SIG-M5 (cell line): Measurements from ENCODE around the gene RPN2.

Experiments
- DNase-seq: peaks from one replicate; lab custom pipeline; 2025; lab: John Stamatoyannopoulos, UW

Gene RPN2

DNA sequence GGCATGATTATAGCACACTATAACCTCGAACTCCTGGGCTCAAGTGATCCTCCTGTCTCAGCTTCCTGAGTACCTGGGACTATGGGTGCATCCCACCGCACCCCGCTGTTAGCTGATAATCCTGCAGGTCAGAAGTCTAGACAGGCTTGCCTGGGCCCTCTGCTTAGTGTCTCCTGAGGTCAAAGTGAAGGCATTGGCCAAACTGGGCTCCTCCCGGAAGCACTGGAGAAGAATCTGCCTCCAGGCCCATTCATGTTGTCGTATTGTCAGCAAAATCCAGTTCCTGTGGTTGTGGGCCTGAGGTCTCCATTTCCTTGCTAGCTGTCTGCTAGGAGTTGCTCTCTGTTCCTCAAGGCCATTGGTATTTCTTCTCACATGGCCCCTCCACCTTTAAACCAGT lies 6.6 kb downstream of the RPN2 start:
- no peak for DNase-seq

DNA sequence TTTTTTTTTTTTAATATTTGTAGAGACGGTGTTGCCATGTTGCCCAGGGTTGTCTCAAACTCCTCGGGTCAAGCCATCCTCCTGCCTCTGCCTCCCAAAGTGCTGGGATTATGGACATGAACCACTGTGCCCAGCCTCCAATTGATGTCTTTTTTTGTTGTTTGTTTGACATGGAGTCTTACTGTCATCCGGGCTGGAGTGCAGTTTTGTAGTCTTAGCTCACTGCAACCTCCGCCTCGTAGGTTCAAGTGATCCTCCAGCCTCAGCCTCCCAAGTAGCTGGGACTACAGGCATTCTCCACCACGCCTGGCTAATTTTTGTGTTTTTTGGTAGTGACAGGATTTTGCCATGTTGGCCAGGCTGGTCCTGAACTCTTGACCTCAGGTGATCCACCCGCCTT lies 9.7 kb downstream of the RPN2 start:
- DNase-seq, result no peak

DNA sequence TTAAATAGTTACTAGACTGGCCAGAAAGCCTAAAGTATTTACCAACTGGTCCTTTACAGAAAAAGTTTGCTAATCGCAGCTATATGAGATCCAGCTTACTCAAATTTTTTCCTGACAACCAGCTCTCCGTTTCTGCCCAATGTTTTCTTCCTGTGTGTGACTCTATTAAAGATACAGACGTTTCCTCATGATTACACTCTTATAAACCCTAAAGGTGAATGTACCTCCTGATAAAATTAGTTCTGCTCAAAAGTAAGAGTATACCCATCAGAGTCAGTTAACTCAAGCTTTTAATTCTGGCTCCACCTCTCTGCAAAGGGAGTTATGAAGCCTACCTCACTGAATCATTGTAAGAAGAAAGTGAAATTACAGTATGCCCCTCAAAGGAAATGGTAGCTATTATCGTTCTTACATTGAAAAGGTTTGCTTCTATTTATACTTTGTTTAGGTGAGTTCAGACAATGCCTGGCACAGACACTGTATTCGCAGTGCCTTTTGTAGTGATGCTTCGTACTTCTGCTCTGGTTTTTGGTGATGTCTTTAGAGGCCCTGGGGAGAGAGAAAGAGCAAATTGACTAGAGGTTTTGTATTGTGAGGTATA lies 10.4 kb downstream of the RPN2 start:
- DNase-seq, result no peak

DNA sequence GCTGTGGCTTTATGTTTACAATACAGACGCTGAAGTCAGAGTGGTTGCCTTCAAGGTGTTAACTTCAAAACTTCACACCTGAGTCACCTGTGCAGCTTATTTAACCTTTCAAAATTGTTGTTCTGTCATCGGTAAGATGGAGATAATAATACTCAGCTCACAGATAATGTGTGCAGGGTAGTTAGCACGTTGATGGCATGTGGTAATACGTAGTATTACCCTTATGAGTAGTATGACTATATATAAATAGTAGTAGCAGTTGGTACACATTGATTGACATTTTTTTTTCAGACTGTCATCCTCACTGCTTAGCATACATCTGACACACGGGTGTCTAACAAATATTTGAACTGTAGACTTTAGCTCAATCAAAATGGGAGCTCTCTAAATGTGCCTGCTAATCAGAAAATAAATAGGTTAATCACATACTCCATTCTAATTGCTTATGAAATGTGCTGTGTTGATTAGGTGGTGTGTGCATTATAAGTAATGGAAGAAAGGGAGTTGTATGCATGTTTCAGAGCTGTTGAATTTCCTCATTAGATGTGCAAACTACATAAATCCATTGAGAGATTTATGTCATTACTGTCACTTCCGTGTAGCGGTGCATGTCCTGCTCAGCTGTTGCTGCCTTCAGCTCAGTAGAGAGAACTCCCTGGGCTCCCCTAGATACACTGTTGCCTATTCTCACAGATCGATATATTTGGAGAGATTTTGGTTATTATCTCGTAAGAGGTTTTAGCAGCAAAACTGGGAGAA lies 11.4 kb downstream of the RPN2 start:
- no peak for DNase-seq

DNA sequence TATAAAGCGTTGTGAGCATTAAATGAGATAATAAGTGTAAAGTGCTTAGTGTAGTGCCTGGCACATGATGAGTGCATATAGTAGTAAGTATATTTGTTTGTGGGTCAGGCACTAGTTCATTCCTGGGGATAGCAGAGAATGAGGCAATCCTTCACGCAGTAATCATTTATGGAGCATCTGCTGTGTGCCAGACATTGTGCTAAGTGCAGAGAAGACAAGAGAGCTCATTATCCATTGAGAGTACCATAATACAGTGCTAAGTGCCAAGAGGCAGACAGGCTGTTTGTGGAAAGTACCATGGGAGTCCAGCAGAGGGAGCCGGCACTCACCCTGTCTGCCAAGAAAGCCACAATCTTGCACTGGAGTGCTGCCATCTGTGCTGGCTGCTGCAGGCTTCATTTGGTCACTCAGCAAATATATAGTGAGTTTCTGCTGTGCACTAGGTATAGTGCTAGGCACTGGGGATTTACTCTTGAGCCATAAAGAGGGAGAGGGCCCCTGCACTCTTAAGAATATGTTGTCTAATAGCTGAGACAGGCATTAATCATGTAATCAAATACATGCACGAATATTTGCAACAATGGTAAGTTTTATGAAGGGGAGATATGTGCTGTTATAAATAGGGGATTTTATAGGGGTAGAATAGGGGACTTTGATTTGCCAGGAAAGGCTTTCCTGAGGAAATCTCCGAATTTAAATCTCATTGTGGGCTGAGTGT lies 13.2 kb downstream of the RPN2 start:
- DNase-seq, result no peak

DNA sequence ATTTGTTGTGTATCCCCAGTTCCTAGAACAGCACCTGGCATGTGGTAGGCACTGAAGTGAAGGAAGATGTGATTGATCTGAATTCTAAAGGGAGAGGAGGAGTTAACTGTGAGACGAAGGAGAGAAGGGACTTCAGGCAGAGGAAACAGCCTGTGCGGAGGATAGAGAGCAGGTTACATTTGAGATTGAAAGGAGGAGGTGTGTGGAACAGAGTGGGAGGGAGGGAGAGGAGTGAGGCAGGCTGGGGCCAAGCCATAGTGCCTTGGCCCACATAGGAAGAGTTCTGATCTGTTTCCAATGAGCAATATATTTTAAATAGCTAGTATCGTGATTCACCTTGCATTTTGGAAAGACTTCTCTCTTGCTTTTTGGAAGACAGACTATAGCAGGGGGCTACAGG lies 14.1 kb downstream of the RPN2 start:
- DNase-seq, result no peak

DNA sequence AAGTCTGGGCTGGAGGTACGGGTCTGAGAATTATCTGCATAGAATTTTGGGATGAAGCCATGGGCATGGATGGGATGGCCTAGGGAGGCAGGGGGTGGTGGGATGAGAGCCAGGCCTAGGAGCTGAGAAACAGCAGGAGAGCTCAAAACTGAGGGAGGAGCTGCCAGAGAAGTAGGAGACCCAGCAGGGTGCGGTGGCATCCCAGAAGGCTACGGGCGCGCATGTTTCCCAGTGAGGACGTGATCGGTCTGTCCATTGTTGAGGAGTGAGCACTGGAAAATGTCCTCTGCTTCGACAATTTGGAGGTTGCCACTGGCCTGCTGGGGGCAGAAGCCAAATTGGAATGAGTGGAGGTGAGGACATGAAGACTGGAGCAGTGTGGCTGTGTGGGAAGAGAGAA lies 14.7 kb downstream of the RPN2 start:
- DNase-seq, result no peak

DNA sequence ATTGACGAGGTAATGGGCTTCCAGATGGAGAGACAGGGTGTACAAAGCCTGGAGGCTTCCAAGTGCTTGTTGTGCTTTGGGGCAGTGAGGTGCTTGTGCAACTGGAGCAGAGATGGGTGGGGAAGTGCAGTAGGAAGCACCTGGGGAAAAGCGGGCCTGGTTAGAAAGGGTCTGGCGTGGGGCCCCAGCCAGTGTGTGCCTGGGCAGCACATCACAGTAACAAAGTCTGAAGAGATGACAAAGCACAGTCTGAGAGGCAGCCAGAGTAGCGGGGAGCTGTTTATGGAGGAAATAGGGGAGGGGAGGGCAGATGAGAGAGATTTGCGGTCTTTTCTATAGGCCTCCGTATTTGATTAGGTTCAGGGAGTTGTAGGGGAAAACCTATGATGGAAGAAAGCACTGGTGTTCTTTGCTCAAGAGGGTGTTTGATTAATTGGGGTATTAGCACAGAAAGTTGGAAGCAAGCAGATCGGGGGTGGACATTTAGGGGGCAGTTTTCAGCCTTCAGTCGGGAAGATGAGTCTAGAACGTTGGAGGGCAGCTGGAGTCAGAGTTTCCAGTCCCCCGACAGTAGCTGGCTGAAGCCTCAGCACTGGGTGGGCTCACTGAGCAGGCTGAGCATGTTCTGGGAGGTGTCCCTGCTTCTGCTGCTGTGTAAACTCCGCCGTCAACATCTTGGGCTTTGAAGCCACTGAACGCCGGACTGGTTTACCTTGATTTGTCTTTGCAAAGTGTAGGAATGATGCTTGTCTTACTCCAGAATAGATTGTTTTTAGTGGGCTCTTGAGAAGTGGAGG lies 15.7 kb downstream of the RPN2 start:
- DNase-seq, result no peak

DNA sequence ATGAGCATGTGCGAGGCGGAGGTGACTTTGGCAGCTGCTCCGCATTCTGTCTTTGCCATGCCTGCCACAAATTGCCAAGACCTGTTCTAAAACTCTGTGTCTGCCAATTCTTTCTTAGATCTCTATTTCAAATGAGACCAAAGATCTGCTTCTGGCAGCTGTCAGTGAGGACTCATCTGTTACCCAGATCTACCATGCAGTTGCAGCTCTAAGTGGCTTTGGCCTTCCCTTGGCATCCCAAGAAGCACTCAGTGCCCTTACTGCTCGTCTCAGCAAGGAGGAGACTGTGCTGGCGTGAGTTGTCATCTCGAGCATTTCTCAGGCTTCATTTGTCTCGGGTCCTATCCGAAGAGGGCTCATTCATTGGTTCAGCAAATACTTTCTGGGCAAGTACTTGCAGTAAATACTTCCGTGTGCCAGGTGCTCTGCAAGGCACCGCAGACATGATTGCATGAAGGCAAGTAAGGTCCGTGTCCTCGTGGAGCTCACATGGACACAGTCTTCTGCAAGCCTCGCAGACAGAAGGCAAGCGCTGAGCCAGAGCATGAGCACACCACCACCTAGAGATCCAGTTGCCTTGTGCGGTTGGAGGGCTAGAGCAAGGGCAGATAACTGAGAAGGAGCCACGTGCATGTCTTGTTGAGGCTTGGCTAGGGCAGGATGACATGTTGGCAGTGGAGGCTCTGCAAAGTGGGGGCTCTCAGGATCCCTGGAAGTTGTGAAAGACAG lies 20.0 kb downstream of the RPN2 start:
- no peak for DNase-seq

DNA sequence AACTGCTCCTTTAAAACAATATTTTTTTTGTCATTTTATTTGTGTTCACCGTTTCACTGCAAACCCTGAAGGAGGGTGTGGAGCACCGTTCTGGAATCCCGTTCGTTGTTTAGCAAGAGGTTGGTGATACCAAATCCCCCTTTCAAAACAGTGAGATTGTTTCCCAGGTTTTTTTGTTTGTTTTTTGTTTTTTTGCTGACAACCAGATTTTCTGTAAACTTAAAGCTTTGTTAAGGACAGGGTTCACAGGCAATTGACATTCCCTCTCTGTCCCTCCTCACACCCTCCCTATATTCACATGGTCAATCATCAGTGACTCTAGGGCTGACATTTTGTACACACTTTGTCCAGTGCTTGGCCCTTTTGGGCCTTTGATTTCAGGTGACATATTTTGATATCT lies 21.2 kb downstream of the RPN2 start:
- no peak for DNase-seq

DNA sequence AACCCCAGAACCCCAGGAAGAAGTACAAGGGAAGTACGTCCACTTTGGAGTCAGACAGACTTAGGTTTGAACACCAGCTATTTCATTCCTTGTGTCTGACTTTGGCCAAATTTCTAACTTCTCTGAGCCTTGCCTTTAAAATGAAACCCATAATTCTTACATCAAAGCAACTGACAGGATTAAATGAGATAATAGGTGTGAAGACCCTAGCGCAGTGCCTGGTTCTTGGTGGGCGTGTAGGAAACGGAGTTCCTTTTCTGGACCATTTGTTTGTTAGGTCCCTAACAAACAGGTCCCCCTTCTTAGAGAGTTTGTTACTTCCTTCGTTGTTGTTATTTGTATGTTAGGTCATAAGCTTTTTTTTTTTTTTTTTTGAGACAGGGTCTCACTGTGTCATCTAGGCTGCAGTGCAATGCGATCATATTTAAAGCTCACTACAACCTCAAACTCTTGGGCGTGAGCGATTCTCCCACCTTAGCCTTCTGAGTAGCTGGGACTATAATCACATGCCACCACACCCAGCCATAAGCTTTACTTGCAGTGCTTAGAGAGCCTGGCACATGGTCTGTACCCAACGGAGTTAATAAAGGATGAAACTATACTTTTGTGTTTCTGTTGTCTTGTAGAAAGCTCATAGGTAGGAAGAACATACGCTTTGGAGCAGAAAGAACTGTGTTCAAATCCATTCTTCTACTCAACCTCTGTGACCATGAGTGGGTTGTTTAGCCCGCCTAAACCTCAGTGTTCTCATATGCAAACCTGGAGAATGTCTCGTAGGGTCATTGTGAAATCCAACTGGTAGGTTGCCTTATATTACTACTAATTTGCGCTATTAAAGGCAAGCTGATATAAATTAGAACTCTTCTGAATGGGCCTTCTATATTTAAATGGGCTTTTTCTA lies 22.0 kb downstream of the RPN2 start:
- DNase-seq, result no peak

DNA sequence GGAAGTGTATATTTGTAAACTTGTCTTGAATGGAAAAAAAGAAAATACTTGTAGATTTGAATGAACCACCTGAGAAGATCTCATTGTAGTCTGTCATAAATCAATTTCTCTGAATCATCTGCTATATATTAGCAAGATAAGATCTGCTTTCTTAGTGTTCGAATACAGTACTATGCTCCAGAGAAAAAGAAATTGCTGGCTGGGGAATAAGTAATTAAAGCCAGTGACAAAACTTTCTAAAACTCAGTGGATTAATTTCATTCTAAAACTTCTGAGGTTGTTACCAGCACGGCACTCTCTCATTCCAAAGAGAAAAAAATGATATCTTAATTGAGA lies 22.7 kb downstream of the RPN2 start:
- DNase-seq, result no peak

DNA sequence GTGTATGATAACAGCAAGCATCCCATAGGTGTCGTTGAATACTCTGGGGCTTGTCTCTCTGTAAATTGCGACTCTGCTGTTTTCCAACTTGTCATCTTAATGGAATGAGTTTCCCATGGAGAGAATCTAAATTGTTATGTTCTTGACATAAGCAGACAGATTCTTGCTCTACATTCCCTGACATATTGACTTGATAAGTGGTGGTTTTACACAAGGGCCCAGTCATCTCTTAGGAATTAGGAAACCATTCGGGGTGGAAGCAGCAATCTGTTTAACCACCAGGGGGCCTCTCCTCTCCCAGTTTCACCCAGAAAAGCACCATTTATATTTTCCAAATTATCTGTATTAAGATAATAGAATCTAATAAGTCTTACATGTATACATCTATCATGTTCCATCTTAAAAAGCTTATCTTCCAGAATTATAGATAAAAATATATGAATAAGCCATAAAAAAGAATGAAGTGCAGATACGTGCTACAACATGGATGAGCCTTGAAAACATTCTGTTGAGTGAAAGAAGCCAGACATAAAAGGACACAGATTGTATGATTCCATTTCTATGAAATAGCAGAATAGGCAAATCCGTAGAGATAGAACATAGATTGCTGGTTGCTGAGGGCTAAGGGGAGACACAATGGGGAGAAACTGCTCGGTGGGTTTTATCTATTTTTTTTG lies 23.3 kb downstream of the RPN2 start:
- DNase-seq, result no peak

DNA sequence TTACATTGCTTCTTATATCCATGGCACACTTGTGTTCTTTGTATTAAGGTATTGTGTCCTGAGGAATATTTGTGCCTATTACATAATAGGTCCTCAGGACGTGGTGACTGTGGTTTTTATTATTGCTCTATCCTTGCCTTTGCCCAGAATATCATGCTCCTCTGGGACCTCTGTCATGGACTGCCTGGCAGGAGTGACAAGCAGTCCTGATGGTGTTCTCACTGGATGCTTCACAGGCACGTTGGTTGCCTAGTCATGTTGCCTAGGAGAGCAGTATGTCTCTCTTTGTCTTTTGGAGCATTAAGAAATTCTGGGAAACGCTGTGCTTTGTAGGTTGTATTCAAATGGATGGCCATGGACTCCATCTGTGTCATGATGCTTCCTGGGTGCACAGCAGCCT lies 24.9 kb downstream of the RPN2 start:
- DNase-seq, result no peak

DNA sequence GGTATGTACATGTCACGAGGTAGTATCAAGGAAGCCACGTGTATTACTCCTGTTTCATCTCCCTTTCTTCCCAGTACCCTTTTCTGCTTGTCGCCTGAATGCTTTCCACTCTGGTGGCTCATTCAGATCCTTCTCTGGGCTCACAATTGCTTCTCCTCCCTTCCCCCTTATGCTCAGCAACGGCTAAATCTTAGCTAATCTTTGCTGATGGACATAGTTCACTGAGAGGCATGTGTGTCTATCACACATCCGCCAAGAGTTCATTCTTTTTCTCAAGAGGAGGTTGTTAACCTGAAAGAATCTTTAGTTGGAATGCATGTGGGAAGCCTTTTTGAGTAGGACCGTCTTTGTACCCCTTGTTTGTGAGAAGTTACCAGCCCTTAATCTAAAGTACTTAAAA lies 26.0 kb downstream of the RPN2 start:
- DNase-seq, result no peak

DNA sequence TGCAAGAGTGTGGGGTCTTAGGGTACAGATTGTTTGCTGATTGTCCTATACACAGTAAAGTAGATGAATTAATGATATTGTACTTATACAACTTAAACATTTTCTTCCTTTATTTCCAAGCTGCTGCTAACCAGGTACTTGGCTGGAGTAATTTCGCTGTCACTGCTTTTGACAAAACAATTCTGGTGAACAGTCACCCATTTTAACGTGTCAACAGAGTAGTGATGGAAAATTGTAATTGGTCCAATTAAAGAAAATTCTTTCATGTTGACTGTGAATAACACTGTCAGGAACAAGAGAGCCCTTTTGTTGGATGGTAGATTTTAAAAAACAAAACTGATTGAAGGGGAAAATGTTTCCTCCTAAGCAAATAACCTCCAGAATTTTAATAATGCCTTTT lies 26.7 kb downstream of the RPN2 start:
- no peak for DNase-seq

DNA sequence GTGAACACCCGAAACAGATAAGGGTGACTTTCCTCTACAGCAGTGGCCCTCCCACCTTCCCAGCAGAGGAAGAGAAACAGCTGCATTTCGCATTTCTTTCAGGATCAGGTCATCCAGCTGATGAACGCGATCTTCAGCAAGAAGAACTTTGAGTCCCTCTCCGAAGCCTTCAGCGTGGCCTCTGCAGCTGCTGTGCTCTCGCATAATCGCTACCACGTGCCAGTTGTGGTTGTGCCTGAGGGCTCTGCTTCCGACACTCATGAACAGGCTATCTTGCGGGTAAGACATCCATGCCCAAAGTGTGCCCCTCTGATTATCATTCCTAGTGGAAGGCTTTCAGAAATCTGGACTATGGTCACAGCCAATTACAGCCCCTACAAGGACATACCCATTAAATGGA lies 28.0 kb downstream of the RPN2 start:
- DNase-seq, result no peak

DNA sequence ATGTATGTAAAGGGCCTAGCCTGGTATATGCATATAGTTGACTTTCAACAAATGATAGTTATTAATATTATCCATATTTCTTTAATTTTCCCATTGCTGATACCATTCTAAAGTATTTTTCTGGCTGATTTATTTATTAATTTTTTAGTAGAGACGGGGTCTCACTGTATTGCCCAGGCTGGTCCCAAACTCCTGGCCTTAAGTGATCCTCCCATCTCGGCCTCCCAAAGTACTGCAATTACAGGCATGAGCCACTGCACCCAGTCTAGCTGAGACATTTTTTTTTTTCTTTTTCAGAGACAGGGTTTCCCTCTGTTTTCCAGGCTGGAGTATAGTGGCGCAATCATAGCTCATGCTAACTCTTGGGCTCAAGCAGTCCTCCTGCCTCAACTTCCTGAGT lies 30.1 kb downstream of the RPN2 start:
- DNase-seq, result no peak

DNA sequence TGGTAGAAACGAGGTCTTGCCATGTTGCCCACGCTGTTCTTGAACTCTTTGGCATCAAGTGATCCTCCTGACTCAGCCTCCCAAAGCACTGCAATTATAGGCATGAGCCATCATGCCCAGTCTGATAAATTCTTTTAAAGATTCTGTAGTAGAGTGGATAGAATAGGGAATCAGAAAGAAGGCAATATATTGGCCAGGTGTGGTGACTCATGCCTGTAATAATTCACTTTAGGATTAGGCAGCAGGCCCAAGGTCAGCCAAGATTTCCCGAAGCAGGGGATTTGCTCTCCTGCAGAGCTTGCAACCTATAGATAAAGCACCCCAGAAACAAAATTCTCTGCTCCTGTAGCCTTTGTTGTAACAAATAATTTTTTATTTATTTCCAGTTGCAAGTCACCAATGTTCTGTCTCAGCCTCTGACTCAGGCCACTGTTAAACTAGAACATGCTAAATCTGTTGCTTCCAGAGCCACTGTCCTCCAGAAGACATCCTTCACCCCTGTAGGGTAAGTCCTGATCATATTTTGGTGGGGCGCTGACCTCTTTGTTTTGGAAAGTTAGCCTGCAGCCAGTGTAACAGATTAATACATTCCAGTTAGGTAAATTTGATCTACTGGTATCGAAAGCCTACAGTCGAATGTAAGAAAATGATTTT lies 30.7 kb downstream of the RPN2 start:
- no peak for DNase-seq

DNA sequence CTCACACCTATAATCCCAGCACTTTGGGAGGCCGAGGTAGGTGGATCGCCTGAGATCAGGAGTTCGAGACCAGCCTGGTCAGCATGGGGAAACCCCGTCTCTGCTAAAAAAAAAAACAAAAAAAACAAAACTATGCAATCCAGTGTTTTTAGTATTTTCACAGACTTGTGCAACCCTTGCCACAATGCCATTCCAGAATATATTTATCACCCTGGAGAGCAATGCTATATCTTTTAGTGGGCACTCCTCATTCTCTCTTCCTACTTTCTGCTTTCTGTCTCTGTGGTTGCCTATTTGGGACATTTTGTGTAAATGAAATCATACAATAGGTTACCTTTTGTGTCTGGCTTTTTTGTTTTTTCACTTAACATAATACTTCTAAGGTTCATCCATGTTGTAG lies 39.3 kb downstream of the RPN2 start:
- DNase-seq, result no peak
